GM13976 (cell line): ENCODE measurements around the gene TSTD1.
"Not testable (repeated sequence)": the region's sequence is repeated elsewhere in the genome, so short reads cannot be mapped to it uniquely, and the experiment has no call there.

ENCODE experiments used
- DNase-seq: peaks from one replicate; pipeline ENCODE4 v3.0.0; 2012; ENCODE audit warnings: low spot score
- CTCF ChIP-seq: IDR thresholded peaks from 2 replicates; pipeline ENCODE4 v1.5.1; 2012; ENCODE audit warnings: borderline replicate concordance, mild to moderate bottlenecking; ENCODE audit not compliant: insufficient read depth; ENCODE audit errors: extremely low read depth, missing control alignments, control extremely low read depth
- in situ Hi-C: fragments of 300-500 bp; cut with MboI; formaldehyde crosslinking; loops from one replicate; pipeline ENCODE4 v1.12.0; 2022; ENCODE audit warnings: low sequenced_read_pairs, mixed read lengths, inconsistent platforms; ENCODE audit not compliant: unreplicated experiment

TSTD1 gene

GRCh38 chr1:160993544-160994193 lies 45.1 kb downstream of the TSTD1 start:
- TF ChIP-seq CTCF: peak; percentile 9
- no peak for DNase-seq
- in situ Hi-C loops: loop anchor here (10.0 kb wide), 1 partner anchor 101 kb away; the partner anchor contains the start of gene KLHDC9

GRCh38 chr1:160992036-160992435 lies 46.7 kb downstream of the TSTD1 start:
- in situ Hi-C loops: loop anchor here (10.0 kb wide), 1 partner anchor 103 kb away; the partner anchor contains the start of gene KLHDC9
- not testable (repeated sequence) for DNase-seq
